Lower leg skin (tissue), 3 donors: Measurements from ENCODE around the gene UBR3.

ENCODE experiments used
- POLR2A ChIP-seq, 2 donors: fragments of 450-650 bp; IDR thresholded peaks; one replicate each; pipeline ENCODE4 v1.6.1; 2016 to 2017; ENCODE audit warnings: antibody characterized with exemption in 2 of 2, mild to moderate bottlenecking in 1 of 2, moderate library complexity in 1 of 2
- TF ChIP-seq, protein P1 (sequence below), 3 donors: fragments of 450-650 bp; IDR thresholded peaks; one replicate each; pipeline ENCODE4 v1.5.1; 2016; ENCODE audit warnings: antibody characterized with exemption in 3 of 3, mild to moderate bottlenecking in 3 of 3, moderate library complexity in 2 of 3

DNA sequence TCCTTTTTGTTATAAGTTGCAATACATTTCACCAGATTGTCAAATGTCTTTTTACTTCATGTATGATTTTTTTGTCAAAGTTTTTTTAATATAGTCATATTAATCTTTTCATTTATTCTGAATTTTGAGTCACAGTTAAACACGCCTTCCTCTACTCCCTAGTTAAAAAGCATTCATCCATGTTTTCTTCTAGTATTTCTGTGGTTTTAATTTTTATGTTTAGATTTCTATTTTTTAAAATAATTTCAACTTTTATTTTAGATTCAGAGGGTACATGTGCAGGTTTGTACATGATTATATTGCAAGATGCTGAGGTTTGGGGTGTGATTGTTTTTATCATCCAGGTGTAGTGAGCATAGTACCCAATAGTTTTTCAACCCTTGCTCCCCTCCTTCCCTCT, 204.0 kb downstream of the UBR3 start:
- TF ChIP-seq, protein P1, sequence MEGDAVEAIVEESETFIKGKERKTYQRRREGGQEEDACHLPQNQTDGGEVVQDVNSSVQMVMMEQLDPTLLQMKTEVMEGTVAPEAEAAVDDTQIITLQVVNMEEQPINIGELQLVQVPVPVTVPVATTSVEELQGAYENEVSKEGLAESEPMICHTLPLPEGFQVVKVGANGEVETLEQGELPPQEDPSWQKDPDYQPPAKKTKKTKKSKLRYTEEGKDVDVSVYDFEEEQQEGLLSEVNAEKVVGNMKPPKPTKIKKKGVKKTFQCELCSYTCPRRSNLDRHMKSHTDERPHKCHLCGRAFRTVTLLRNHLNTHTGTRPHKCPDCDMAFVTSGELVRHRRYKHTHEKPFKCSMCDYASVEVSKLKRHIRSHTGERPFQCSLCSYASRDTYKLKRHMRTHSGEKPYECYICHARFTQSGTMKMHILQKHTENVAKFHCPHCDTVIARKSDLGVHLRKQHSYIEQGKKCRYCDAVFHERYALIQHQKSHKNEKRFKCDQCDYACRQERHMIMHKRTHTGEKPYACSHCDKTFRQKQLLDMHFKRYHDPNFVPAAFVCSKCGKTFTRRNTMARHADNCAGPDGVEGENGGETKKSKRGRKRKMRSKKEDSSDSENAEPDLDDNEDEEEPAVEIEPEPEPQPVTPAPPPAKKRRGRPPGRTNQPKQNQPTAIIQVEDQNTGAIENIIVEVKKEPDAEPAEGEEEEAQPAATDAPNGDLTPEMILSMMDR (IDR thresholded peaks at IDR 0.05): no peak
- no peak for TF ChIP-seq POLR2A (IDR thresholded peaks at IDR 0.05)
